GM23248 (cell line): ENCODE measurements around the gene PVR. TPM values are rescaled to one million over a fixed set of nuclear protein-coding genes. Genes with fewer than 3 reads are reported as not detected.

Source experiments
- DNase-seq: peaks from one replicate; pipeline ENCODE4 v3.0.0-alpha.2; 2015
- H2AFZ ChIP-seq: fragments of 200-600 bp; sonication (generic); 2 replicates; pipeline ENCODE4 v1.6.1; 2016; ENCODE audit warnings: antibody characterized with exemption
- H3F3A ChIP-seq: fragments of 200-600 bp; sonication (generic); 2 replicates; pipeline ENCODE4 v1.6.1; 2016; ENCODE audit warnings: mild to moderate bottlenecking, antibody characterized with exemption, mixed run types; ENCODE audit not compliant: insufficient read depth
- H3K27ac ChIP-seq: fragments of 200-600 bp; sonication (generic); 2 replicates; pipeline ENCODE4 v1.5.1; 2016; ENCODE audit warnings: mild to moderate bottlenecking
- H3K27me3 ChIP-seq: fragments of 200-600 bp; sonication (generic); replicated peaks from 2 replicates; pipeline ENCODE4 v1.6.1; 2016; ENCODE audit warnings: mild to moderate bottlenecking; ENCODE audit not compliant: insufficient read depth
- H3K36me3 ChIP-seq: fragments of 200-600 bp; sonication (generic); 2 replicates; pipeline ENCODE4 v1.6.1; 2016; ENCODE audit warnings: low read depth, mild to moderate bottlenecking
- H3K4me1 ChIP-seq: fragments of 200-600 bp; sonication (generic); 2 replicates; pipeline ENCODE4 v1.6.1; 2016; ENCODE audit warnings: mild to moderate bottlenecking; ENCODE audit not compliant: insufficient read depth
- H3K4me2 ChIP-seq: fragments of 200-600 bp; sonication (generic); one replicate; pipeline ENCODE4 v1.6.1; 2016; ENCODE audit warnings: mild to moderate bottlenecking; ENCODE audit not compliant: unreplicated experiment
- H3K4me3 ChIP-seq: fragments of 200-600 bp; sonication (generic); 2 replicates; pipeline ENCODE4 v1.5.1; 2016; ENCODE audit warnings: mild to moderate bottlenecking
- H3K79me2 ChIP-seq: fragments of 200-600 bp; sonication (generic); 2 replicates; pipeline ENCODE4 v1.6.1; 2016; ENCODE audit warnings: mild to moderate bottlenecking; ENCODE audit not compliant: insufficient read depth
- H3K9ac ChIP-seq: fragments of 200-600 bp; sonication (generic); 2 replicates; pipeline ENCODE4 v1.6.1; 2016; ENCODE audit warnings: mild to moderate bottlenecking
- H3K9me2 ChIP-seq: fragments of 200-600 bp; sonication (generic); 2 replicates; pipeline ENCODE4 v1.6.1; 2016; ENCODE audit warnings: mixed run types, mild to moderate bottlenecking, moderate library complexity; ENCODE audit not compliant: insufficient read depth
- H3K9me3 ChIP-seq: fragments of 200-600 bp; sonication (generic); one replicate; pipeline ENCODE4 v1.6.1; 2017; ENCODE audit warnings: low read depth
- H4K20me1 ChIP-seq: fragments of 200-600 bp; sonication (generic); 2 replicates; pipeline ENCODE4 v1.6.0; 2016; ENCODE audit not compliant: insufficient read depth
- EZH2 ChIP-seq: fragments of 200-600 bp; sonication (generic); IDR thresholded peaks from 2 replicates; pipeline ENCODE4 v1.6.1; 2018; ENCODE audit warnings: antibody characterized with exemption, mild to moderate bottlenecking; ENCODE audit not compliant: insufficient read depth, poor library complexity, severe bottlenecking
- EZH2phosphoT487 ChIP-seq: fragments of 200-600 bp; sonication (generic); IDR thresholded peaks from 2 replicates; pipeline ENCODE4 v1.6.1; 2018; ENCODE audit warnings: antibody characterized with exemption, moderate library complexity, mild to moderate bottlenecking, low read depth; ENCODE audit not compliant: insufficient read depth
- WGBS, 2 experiments: methylation state at CpG; one replicate each; pipeline ENCODE4 v1.1.6; 2015 to 2017; ENCODE audit warnings: low lambda C conversion rate in 2 of 2, low coverage in 1 of 2; ENCODE audit errors: missing lambda C conversion rate in 2 of 2; 5-methylcytosine and 5-hydroxymethylcytosine counted together
- in situ Hi-C: fragments of 300-500 bp; cut with MboI; formaldehyde crosslinking; loops from 2 replicates; pipeline ENCODE4 v1.15.0; 2020
- polyA plus RNA-seq: library from polyadenylated mRNA; unstranded; fragments of >200 nt; fragmentation: Nextera tagmentation; extraction: Ambion mirVana; gene quantifications from 2 replicates; pipeline ENCODE4 v1.2.1, GENCODE V29; 2016
- total RNA-seq: library from RNA; depleted of rRNA; stranded (reverse); fragments of >200 nt; shearing (Covaris generic); gene quantifications from 2 replicates; pipeline ENCODE4 v1.2.3, GENCODE V29; 2014

The PVR gene
- total and polyA plus RNA-seq, 2 experiments from 2014 or later, result 58.8 to 148 TPM

DNA sequence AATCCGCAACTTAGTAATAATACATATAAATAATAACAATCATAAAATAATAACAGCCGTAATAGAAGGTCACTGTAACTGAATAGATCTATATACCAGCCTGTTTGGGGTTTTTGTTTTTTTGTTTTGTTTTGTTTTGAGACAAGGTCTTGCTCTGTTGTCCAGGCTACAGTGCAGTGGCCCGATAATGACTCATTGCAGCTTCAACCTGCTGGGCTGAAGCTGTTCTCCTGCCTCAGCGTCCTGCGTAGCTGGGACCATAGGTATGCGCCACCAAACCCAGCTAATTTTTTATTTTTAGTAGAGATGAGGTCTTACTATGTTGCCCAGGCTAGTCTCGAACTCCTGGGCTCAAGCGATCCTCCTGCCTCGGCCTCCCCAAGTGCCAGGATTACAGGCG is 29.4 kb upstream of the PVR start:
- in situ Hi-C loops, result no loop called here
- TF ChIP-seq EZH2 (no peak), EZH2phosphoT487 (no peak)
- no peaks in the 10 kb centered on the region for H3F3A ChIP-seq

DNA sequence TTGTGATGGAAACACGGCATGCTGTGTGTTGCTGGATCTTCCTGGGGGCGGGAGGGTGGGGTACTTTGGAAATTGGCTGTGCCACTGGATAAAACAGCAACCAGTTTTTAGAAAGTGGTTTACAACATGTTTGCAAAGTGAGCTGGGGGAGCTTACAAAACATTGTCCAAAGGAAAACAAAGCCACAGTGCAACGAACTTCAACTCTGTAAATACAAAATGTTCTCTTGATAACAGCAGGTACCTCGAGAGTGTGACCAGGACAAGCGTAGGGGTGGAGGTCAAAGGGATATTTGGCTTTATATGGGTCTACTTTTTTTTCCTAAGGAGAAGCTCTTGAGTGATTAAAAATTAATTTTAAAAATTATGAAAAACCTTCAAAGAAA is 27.9 kb upstream of the PVR start:
- Histone ChIP-seq H3K9me2 (no peaks in the 10 kb centered on the region), H3K4me1 (no peaks in the 10 kb centered on the region; the same call in 1 of the 2 replicates), H3K4me3 (no peak overlapping the region), H2AFZ (no peak overlapping the region), H3K9ac (no peak overlapping the region), H3K4me2 (no peak overlapping the region), H3K9me3 (no peaks in the 10 kb centered on the region), H3F3A (no peaks in the 10 kb centered on the region), H4K20me1 (no peaks in the 10 kb centered on the region), H3K79me2 (no peaks in the 10 kb centered on the region), H3K27me3 (no peaks in the 10 kb centered on the region), H3K27ac (no peak overlapping the region), H3K36me3 (no peaks in the 10 kb centered on the region)
- no peak for DNase-seq
- no peak for TF ChIP-seq EZH2phosphoT487
- TF ChIP-seq EZH2, result no peak
- in situ Hi-C loops, result no loop called here
- WGBS, 2 experiments, result 45 to 48% methylated on average over 5 of the region's 5 CpGs

More for the DNA sequence above, 29.4 kb upstream of the PVR start:
- no peaks in the 10 kb centered on the region for H3K79me2 ChIP-seq
- H3K9me3 ChIP-seq, result no peaks in the 10 kb centered on the region
- no peaks in the 10 kb centered on the region for H3K36me3 ChIP-seq
- no peaks in the 10 kb centered on the region for H3K27me3 ChIP-seq
- H3K4me3 ChIP-seq, result no peak overlapping the region
- WGBS, 2 experiments, result 95 to 99% methylated on average over 10 of the region's 10 CpGs
- no peak overlapping the region for H3K9ac ChIP-seq
- no peak for DNase-seq
- no peaks in the 10 kb centered on the region for H3K9me2 ChIP-seq
- H3K4me2 ChIP-seq, result no peak overlapping the region
- H2AFZ ChIP-seq, result no peak overlapping the region
- no peak overlapping the region for H3K27ac ChIP-seq
- H3K4me1 ChIP-seq, result no peaks in the 10 kb centered on the region; the same call in 1 of the 2 replicates
- H4K20me1 ChIP-seq, result no peaks in the 10 kb centered on the region

DNA sequence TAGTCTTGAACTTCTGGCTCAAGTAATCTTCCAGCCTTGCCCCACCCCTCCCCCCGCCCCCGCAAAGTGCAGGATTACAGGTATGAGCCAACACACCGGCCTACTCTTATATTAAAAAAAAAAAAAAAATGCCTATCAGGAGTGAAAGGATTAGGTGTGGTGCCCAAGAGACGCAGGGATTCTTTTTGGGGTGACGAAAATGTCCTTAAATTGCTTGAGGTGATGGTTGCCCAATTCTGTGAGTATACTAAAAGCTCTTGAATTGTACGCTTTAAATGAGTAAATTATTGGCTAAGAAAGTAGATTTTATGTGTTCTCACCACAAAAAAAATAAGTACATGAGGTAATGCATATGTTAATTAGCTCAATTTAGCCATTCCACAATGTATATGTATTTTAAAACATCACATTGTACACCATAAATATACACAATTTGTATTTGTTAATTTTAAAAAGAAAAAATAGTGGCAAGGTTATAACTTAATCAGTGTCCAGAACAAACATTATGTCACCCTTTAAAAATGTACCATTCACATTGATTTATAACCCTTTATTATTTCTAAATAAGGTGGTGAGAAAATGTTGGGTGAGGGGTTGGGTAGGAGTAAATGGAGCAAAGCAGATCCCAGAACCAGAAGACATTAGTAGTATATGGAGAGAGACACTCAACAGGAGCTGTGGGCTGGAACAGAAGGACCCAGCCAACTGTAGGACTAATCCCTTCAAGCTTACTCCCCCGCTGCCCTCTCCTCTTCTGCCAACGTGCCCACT is 26.4 kb upstream of the PVR start:
- no peaks in the 10 kb centered on the region for H3K36me3 ChIP-seq
- H3K9me3 ChIP-seq, result no peaks in the 10 kb centered on the region
- no peak overlapping the region for H3K4me3 ChIP-seq
- 73 to 74% methylated on average over 8 of the region's 8 CpGs for WGBS, 2 experiments
- H3K27me3 ChIP-seq, result no peaks in the 10 kb centered on the region
- no peak overlapping the region for H3K27ac ChIP-seq
- no peak overlapping the region for H2AFZ ChIP-seq
- TF ChIP-seq EZH2phosphoT487, result no peak
- no peak for TF ChIP-seq EZH2
- no peaks in the 10 kb centered on the region for H3K79me2 ChIP-seq
- no peaks in the 10 kb centered on the region for H4K20me1 ChIP-seq
- H3K4me1 ChIP-seq, result no peaks in the 10 kb centered on the region; the same call in 1 of the 2 replicates
- in situ Hi-C loops, result no loop called here
- H3K9me2 ChIP-seq, result no peaks in the 10 kb centered on the region
- no peak overlapping the region for H3K9ac ChIP-seq
- no peaks in the 10 kb centered on the region for H3F3A ChIP-seq
- DNase-seq, result no peak
- H3K4me2 ChIP-seq, result no peak overlapping the region

GRCh38 chr19:44618640-44619357 is 24.9 kb upstream of the PVR start:
- Histone ChIP-seq H3K36me3 (no peaks in the 10 kb centered on the region), H3K4me2 (no peak overlapping the region), H3F3A (no peaks in the 10 kb centered on the region), H2AFZ (no peak overlapping the region), H3K9ac (no peak overlapping the region), H3K27me3 (no peaks in the 10 kb centered on the region), H3K4me3 (no peak overlapping the region), H4K20me1 (no peaks in the 10 kb centered on the region), H3K27ac (no peak overlapping the region), H3K4me1 (no peaks in the 10 kb centered on the region; the same call in 1 of the 2 replicates), H3K9me2 (no peaks in the 10 kb centered on the region), H3K9me3 (no peaks in the 10 kb centered on the region), H3K79me2 (no peaks in the 10 kb centered on the region)
- no peak for TF ChIP-seq EZH2phosphoT487
- TF ChIP-seq EZH2, result no peak
- no peak for DNase-seq
- 74 to 81% methylated on average over 7 of the region's 7 CpGs for WGBS, 2 experiments
- in situ Hi-C loops, result no loop called here
